NK-92 (cell line): ENCODE data around the gene HNRNPL.
"Not testable (repeated sequence)": the region's sequence is repeated elsewhere in the genome, so short reads cannot be mapped to it uniquely, and the experiment has no call there.

Experiments used
- DNase-seq: peaks from one replicate; lab custom pipeline; 2025; ENCODE audit not compliant: unreplicated experiment; lab: John Stamatoyannopoulos, UW

HNRNPL gene

DNA sequence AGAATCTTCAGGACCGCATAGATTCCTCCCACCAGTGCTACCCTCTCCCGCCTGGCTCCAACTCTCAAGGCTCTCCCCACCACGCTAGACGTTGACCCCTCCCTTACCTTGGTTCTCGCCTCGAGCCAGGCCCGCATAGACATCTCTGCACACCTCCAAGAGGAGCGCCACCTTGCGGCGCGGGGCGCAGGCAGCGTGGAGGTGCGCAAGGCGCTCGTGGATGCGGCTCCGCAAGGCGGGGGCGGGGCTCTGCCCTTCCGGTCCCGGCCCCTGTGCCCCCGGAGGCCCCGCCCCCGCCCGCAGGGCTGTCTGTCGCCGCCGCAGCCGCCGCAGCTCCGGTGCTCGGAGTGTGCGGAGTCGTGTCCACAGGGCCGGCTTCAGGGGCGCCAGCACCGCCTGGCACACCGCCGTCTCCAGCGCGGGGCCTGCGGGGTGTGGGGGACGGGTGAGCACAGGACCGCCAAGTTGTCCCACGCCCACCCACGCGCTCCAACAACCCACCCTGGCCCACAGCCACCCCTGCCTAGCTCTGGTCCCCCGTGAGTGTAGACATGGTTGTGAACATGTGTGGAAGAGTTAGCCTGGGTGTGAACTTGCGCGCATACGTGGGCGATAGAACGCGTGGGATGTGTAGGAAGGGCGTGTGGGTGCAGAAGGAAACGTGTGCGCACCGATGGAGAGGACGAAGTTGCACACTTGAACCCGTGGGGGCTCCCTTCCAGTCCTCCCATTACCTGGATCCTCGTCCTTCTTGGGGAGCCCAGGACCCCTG, 20.2 kb upstream of the HNRNPL start:
- peak; percentile 47 for DNase-seq

DNA sequence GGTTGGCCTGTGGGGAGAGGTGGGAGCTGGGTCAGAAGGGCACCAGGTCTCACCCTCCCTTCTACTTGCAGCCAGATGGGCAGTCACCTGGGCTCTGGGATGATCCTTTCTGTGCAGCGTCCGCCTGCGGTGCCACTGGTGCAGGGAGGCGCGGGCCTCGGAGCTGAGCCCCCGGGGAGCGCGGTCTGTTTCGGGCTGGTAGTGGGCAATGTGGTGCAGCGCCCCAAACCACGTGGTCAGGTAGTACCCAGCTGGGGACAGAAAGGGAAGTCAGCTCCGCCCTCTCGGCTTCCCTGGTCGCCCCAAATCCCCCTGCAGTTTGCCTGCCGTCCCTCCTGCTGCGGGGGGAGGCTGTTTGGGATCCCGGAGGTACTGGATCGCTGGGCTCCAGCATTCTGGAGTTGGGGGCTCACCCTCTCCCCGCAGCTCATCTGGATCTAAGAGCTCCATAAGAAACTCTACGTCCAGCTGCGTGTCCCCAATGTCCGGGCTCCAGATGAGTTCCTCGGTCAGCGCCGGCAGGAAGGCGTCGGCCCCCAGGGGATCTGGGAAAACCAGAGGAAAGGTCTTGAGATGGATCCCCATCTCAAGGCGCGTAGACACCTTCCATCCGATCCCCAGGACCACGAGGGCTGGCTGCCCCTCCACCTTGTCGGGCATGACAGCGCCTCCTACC, 19.5 kb upstream of the HNRNPL start:
- DNase-seq = no peak

DNA sequence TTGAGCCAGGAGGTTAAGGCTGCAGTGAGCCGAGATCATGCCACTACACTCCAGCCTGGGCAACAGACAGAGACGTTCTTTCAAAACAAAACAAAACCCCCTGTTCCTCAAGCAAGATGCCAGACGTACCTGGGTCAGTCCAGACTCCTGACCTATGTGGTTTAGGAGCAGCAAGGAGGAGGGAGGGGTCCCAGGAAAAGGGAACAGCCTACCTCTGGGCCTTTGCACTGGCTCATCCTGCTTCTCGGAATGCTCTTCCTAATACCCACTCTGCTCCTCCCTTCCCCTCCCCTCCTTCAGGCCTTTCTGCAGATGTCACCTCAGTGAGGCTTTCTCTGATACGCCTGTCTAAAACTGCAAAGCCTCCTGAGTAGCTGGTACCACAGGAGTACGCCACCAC, 18.8 kb upstream of the HNRNPL start:
- no peak for DNase-seq

DNA sequence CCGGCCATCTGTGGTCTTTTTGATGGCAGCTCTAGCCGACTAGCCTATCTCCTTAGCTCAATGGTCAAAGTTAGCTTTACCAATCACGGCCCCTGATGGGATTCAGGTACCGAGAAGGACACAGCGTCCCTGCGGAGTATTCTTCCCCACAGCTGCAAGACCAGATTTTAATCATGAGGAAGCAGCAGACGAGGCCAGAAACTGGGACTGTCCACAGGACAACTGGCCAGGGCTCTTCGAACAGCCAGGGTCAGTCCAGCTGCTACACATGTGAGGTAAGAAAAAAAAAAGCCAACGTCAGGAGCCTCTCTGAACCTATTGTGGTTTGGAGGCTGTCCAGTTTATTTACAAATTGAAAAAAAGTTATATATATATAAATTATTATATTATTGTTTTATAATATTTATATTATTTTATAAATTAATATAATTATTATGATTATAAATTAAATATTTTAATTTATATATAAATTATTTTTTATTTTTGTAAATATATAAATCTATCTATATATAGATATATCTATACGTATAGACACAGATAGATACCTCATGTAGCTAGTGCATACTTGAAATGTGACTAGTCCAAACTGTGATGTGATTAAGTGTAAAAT, 17.5 kb upstream of the HNRNPL start:
- DNase-seq = no peak

DNA sequence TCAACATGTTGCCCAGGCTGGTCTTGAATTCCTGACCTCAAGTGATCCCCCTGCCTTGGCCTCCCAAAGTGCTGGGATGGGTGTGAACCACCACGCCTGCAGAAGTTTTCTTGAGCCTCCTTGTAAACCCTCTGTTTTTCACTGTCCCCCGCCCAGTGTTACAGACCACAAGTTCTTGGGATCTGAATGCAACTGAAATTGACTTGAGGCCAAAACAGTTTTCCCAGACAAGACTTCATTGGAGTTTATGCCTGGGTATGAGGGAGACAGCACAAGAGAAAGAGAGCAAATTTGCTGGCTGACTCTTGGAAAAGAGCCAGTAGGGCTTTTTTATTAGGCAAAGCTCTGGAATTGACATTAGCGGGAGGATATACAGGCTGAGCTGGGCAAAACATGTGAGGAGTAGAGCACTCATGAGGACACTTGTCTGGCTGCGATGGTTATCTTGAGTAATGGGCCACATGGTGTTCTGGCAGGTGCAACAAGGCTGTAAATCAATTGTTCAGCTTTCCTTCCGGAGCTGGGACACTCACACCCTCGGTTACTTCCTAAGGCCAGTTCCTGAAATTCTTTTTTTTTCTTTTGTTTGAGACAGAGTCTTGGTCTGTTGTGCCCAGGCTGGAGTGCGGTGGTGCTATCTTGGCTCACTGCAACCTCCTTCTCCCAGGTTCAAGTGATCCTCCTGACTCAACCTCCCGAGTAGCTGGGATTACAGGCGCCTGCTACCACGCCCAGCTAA, 12.7 kb upstream of the HNRNPL start:
- no peak for DNase-seq

DNA sequence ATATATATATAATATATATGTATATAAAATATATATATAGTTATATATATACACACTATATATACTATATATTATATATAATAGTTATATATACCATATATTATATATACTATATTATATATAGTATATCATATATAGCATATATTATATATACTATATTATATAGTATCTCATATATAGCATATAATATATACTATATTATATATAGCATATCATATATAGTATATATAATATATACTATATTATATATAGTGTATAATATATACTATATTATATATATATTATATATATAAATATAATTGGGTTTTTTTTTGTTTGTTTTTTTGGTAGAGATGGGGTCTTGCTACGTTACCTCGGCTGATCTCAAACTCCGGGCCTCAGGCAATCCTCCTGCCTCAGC, 11.6 kb upstream of the HNRNPL start:
- DNase-seq = no peak

DNA sequence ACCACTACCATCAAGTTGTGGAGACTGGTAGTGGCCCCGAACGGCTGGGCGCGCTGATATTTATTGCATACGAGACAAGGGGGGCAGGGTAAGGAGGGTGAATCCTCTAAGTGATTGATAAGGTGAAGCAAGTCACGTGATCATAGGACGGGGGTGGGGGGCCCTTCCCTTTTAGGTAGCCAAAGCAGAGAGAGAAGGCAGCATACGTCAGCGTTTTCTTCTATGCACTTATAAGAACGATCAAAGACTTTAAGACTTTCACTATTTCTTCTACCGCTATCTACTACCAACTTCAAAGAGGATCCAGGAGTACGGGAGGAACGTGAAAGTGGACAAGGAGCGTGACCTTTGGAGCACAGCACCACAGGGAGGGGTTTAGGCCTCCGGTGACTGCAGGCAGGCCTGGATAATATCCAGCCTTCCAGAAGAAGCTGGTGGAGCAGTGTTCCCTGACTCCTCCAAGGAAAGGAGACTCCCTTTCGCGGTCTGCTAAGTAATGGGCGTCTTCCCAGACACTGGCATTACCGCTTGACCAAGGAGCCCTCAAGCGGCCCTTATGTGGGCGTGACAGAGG, 9.9 kb upstream of the HNRNPL start:
- not testable (repeated sequence) for DNase-seq

DNA sequence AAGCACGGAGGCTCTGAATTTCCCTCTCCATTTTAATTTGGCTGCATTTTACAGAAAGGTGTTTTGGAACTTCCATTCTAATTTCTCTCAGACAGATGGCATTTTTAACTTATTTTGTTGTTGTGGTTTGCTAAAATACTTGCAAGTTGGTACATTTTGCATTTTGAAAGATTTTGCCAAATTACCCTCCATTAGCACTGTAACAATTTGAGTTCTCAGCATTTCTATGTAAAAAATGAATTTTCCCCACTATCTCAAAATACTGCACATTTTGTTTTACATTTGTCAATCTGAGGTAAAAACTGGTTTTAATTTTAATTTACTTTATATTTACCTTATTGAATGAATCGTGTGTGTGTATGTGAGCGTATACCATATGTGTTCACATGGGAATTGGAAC, 7.0 kb upstream of the HNRNPL start:
- no peak for DNase-seq

DNA sequence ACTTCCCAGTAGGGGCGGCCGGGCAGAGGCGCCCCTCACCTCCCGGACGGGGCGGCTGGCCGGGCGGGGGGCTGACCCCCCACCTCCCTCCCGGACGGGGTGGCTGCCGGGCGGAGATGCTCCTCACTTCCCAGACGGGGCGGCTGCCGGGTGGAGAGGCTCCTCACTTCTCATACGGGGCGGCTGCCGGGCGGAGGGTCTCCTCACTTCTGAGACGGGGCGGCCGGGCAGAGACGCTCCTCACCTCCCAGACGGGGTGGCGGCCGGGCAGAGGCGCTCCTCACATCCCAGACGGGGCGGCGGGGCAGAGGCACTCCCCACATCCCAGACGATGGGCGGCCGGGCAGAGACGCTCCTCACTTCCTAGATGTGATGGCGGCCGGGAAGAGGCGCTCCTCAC, 6.0 kb upstream of the HNRNPL start:
- not testable (repeated sequence) for DNase-seq

DNA sequence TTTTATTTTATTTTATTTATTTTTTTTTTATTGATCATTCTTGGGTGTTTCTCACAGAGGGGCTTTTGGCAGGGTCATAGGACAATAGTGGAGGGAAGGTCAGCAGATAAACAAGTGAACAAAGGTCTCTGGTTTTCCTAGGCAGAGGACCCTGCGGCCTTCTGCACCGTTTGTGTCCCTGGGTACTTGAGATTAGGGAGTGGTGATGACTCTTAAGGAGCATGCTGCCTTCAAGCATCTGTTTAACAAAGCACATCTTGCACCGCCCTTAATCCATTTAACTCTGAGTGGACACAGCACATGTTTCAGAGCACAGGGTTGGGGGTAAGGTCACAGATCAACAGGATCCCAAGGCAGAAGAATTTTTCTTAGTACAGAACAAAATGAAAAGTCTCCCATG, 5.2 kb upstream of the HNRNPL start:
- not testable (repeated sequence) for DNase-seq

DNA sequence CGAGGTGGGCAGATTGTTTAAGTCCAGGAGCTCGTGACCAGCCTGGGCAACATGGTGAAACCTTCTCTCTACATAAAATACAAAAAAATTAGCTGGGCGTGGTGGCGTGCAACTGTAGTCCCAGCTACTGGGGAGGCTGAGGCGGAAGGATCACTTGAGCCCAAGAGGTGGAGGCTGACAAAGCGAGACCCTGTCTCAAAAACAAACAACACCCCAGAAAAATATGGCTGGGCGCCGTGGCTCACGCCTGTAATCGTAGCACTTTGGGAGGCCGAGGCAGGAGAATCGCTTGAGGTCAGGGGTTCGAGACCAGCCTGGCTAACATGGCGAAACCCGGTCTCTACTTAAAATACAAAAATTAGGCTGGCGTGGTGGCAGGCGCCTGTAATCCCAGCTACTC, 3.4 kb upstream of the HNRNPL start:
- no peak for DNase-seq

DNA sequence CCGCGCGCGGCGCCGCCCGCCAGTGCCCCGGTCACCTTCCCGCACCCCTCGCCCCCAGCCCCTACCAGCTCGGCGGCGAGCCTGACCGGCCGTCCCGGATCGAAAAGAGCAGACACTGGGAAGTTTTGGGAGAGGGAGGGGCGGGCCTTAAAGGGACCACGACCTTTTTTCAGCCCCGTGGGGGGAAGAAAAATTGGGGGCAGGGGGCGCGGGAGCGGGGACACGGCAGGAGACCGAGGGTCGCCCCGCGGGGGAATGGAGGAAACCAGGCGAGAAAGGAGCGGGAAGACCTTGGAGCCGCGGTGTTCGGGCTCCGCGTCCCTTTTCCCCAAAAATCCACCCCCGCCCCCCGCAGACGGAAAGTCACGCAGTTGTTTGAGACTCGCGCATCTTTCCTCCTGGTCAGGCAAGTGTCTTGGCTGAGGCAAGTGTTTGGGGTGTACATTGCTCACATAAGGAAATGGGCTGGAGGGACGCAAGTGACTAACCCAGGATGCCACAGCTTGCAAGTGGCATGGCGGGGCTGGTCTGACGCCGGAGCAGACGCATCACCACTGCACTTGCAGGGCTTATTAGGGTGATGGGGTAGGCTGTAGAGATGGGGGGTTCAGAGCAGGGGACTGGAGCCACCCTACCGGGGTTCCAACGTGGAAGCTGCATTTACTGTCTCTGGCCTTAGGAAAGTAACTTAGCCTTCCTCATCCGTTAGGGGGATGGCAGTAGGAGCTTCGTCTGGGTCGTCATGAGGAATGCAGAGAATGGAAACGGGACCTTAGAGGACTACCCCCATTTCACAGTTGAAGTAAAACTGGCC, 2.7 kb upstream of the HNRNPL start:
- DNase-seq = no peak

DNA sequence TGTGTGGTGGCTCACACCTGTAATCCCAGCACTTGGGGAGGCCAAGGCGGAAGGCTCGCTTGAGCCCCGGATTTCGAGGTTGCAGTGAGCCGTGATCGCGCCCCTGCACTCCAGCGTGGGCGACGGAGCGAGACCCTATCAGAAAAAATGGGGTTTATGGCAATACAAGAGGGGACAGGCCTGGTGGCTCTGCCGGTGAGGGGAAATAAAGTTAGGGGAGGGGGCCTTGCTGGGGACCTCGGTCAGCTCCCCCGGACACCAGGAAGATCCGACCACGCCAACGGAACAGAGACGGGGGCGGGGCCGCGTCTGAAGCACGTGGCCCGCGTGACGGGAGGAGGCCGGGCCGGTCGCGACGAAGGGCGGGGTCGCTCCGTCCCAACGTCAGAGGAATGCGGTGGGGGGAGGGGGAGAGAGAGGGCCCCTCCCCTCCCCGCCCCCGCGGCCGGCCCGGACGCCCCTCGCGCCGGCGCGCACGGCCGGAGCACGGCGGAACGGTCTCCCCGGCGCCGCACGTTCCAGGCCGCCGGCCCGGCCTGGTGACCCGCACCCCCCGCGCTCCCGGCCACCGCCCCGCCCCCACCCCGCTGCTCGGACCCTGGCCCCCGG, 1.9 kb upstream of the HNRNPL start:
- DNase-seq = peak; percentile 30

DNA sequence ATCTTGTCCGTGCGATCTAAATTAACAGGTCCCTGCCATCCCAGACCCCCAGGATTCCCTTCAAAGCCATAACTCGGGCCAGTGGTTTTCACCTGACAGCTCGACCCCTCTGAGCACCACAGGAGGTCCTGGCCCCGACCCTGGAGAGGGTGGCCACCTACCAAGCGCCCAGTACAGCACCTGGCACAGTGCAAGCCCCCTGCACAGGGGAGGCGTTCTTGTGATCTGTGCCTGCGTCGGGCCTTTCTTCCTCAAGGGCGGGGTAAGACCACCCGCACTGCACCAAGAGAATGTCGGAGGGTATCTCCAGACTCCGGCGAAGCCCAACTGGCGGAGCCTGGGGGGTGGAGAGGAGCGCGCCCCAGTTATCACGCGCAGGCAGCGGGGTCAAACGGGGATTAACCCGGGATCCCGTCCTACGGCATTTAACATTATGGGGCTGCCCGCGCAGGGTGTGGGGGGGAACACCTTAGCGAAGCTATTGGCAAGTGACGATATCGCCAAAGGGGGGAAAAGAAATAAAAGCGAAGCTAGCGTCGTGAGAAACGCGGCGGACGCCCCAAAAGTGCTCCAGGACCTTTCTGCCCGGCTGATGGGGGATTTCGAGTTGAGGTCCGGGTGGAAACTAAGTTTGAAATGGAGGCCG, 1.3 kb upstream of the HNRNPL start:
- no peak for DNase-seq

DNA sequence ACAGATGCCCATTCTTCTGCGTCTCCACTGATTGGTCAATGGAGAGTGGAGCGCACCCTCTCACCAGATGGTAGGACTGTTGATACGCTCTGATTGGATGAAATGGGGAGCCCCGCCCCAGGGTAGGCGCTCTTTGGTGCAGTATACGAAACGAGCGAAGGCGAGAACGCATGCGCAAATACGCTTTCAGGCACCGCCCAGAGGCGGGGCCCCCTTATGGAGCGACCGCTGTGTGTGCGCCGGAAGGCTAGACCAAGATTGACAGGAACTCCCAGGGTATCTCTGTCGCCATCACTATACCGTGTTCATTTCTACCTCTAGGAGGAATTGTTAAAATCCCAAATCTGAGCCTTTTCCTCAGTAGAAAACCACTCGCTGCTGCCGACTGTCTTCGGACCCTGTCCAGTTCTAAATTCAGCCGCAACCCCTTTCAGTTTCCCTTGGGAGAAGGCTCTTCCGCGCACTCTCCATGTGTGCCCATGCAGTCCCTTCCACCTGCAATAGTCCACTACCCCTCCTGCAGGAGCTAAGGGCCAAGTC, 720 bp upstream of the HNRNPL start:
- DNase-seq = peak; percentile 100

DNA sequence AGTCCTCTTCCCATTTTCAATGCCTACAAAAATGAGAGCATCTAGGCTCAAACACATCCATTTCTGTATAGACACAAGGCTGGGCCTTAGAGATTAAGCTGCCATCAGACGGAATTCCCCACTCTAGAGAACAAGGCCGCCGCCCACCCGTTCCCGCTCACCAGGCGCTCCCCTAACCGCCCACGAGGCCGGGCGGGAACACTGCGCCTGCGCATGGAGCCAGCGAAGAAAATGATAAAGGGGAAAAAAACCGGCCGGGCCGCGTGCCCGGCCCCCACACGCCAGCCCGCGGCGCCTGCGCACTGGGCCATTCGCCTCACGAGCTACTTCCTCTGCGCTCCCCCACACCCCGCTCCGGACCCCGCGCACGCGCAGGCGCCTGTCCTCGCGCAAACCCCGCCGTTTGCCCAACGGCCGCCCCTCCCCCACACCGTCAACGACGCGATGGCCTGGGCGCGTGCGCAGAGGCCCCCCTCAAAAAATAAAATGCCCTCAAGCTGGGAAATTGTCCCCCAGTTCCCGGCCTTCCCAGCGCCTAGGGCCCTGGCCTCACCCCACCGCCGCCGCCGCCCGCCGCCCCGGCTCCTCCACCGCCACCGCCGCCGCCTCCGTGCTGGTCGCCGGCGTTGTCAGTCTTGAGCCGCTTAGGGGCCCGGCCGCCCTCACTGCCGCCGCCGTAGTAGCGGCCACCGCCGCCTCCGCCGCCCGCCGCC, 483 bp downstream of the HNRNPL start:
- peak; percentile 81 for DNase-seq

DNA sequence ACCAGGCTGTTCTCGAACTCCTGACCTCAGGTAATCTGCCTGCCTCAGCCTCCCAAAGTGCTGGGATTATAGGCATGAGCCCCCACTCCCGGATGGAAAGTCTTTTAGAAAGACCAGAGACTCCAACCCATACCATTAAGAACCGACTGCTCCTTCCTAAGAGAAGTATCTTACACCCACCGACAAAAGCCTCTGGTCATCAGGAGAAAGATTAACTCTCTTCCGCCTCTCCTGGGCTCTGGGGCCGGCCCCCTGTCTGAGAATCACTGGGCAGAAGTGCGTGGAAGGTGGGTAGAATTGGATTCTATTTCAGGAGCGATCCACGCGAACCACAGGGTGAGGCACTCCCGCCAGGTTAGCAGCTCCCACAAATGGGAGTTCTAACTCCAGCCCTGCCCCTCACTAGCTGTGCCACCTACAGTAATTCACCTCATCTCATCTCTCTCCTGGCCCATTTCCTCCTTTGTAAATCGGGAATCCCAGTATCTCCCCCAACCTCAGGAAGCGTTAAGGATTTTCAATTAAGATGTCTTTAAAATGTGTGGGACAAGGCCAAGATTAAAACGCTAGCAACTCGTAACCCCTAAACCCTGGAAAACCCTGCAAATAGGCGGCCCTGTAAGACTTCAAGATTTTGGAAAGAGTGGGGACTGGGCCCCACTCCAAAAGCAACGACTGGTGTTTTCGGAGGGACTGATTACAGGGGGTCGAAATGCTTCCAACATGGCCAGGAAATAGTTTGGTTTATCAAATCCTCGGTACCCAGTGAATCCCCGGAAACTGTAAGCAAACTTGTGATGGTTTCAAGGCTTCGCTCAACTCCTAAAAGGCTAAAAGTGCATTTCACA, 1.3 kb downstream of the HNRNPL start:
- no peak for DNase-seq

DNA sequence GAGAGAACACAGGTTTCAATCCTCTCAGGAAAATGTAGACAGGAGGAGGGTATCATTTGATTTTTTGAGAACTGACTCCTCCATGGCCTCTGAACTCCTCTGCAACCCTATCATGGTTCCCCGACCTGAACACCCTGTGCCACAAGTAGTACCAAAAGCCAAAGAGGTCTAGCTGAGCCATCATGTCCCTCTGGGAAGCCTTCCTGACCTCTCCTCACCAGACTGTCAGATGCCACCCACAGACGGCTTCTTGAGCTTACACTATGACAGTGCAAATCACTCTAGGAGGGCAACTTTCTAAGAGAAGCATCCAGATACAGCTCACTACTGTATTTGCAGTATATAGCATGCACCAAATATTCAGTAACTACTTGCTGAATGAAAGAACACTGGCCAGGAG, 3.7 kb downstream of the HNRNPL start:
- no peak for DNase-seq
